HG03432 (cell line): Measurements from ENCODE around the gene SOX13.
"Not testable (repeated sequence)": the region's sequence is repeated elsewhere in the genome, so short reads cannot be mapped to it uniquely, and the experiment has no call there.

Experiments
- ATAC-seq: cut with Tn5 transposase; IDR thresholded peaks from one replicate; pipeline ENCODE4 v1.9.1; 2021; ENCODE audit warnings: mild to moderate bottlenecking, moderate library complexity; ENCODE audit not compliant: unreplicated experiment

SOX13 gene

DNA sequence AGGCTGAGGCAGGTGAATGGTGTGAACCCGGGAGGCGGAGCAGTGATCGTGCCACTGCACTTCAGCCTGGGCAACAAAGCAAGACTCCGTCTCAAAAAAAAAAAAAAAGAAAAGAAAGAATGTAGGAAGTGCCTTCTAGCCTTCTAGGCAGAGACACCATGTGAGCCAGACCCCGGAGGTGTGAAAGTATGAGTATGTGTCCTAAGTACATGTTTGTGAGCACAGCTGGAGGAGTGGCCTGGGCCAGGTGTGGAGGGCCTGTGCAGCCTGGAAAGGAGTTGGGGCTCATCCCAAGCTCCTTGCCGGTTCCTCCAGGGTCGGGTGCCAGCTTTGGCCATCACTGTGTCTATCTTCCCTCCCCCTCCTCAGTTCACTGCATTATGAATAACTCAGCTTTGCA is 13.0 kb downstream of the SOX13 start:
- ATAC-seq, result no peak

DNA sequence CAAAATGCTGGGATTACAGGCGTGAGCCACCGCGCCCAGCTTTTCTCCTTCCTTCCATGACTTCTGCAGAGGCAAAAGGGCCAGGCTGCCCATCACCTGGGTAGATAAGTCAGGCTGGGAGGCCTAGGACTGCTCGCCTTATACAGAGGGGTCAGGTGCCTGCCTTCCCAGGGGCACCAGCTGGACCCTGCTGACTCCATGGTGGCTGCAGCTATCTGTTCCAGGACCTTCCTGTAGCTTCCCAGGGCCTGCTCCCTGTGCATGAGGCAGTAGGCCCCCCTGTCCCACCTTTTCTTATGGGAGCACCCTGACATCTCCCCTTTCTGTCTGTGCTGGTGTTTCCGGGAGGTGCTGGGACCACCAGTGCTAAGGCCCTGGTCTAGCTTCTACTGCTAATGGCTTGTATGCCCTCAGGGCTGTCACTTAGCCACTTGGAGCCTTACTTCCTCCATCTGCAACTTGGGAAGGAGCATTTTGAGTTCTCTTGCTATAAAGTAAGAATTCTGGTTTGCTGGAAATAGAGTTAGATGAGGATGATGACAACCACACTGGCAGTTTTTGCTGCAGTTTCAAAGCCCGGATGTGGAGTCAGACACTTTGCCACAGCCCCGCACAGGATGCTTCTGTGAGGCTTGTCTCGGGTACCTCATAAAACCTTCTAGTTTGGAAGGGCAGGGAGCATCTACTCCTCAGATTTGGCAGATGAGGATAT is 14.4 kb downstream of the SOX13 start:
- ATAC-seq, result no peak

DNA sequence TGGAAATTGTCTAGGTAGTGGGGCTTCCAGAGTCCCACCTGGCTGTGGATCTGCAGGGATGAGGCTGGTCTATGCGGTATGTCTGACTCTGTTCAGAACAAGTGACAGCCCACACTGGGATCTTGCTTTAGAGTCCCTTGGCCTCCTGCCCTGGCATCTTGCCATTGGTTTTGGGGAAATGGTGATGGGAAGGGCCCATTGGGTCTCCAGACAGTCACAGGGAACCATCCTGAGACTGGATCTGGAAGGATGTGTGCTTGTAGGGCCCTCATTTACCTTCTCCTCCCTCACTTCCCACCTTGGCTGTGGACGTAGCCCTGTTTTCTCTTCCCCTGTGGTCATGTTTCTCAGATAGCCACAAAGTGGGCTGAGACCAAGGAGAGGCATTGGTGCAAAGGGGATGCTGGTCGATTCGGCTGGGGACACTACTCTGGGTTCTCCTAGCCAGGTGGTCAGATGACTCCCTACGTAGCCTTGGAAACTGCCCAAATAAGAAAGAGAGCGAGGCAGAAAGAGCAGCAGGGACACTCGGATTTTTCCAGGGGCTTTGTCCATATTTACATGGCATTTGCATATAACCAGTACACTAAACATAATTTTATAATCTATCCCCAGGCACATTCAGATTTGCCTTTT is 15.1 kb downstream of the SOX13 start:
- ATAC-seq, result no peak

DNA sequence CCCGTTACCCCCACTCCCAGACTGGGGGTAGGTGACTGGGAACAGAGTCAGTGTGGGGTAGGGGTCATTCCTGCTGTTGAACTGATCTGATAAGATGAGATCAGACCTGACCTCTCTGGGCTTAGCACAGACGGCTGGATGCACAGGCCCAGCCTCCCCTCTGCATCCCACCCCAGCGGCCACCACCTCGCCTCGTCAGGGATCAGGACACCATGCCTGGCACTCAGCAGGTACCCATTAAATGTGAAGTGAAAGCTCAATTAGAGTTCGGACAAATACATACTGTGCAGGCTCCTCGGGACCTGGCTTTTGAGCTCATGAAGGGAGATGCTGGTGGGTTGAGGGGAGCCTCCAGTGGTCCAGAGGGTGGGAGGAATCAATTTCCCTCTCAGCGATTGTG is 15.7 kb downstream of the SOX13 start:
- no peak for ATAC-seq

DNA sequence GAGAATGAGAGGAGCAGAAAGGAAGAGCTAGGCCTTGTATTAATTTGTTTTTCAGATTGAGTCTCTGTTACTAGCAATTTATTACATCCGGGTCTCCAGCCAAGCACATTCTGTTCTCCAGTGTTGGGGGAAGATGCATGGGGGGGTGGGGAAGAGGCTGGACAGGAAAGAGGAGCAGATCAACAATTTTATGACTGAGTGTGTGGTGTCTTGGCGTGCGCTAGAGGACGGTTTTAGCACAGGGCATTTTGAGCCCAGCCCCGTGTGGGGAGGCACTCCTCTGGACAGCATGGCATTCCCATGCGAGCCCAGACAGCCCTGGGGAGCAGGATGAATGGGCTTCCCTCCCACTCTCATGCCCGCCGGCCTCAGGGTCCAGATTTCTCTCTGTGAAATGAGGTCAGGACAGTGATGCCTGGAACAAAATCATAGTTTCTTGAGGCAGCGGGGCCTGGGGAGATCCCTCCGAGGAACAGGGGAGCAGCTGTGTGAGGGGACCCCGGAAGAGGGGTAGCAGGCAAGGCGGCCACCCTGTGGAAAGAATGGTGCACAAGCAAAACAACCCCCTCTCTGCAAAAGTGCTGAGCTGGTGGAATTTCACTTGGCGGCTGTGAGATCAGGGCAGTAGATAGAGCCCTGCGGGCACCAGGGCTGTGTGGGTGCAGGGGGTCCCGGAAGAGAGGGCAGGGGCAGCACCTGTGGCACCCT is 16.3 kb downstream of the SOX13 start:
- no peak for ATAC-seq

DNA sequence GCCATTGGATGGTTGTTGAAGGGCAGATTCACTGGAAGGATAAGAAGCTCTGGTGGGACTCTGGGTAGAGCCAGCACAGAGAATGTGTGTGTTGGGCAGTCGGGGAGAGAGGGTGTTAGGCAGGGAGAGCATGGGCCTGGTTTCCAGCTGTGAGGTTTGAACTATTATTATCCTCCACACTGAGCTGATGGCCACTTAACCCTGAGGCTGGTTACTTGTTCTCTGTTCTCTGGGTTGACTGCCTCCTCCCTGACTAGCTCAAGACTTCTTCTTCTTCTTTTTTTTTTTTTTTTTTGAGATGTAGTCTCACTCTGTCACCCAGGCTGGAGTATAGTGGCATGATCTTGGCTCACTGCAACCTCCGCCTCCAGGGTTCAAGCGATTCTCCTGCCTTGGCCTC is 17.2 kb downstream of the SOX13 start:
- ATAC-seq, result not testable (repeated sequence)

DNA sequence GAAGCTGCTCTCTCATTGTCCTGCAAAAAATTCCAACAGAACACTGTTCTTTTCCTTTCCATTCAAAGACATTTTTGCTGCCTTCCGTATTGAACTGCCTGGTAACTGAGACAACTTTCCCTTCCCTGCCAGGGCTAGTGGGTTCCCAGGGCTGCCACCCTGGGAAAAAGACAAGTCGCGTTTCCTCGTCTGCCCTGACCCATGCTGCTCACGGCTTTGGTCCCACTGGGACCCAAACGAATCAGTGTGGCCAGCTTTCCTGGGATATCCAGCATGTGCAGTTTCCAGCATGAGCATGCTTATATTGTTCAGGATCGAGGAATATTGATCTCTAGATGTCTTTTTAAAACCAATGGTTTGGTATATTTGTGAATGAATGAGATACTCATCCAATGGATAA is 18.2 kb downstream of the SOX13 start:
- no peak for ATAC-seq

DNA sequence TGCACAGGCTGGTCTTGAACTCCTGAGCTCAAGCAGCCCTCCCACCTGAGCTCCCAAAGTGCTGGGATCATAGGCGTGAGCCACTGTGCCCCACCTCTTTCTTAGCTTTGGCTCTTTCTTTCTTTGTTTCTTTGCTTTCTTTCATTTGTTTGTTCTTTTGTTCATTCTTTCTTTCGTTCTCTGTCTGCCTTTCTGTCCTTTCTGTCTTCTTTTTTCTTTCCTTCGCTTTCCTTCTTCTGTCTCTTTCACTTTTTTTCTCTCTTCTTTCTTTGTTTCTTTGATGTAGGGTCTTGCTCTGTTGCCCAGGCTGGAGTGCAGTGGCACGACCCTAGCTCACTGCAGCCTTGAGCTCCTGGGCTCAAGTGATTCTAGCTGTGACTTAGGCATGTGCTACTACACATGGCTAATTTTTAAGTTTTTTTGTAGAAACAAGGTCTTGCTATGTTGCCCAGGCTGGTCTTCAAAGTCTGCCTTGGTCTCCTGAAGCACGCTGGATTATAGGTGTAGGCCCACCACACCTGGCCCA is 18.9 kb downstream of the SOX13 start:
- no peak for ATAC-seq

DNA sequence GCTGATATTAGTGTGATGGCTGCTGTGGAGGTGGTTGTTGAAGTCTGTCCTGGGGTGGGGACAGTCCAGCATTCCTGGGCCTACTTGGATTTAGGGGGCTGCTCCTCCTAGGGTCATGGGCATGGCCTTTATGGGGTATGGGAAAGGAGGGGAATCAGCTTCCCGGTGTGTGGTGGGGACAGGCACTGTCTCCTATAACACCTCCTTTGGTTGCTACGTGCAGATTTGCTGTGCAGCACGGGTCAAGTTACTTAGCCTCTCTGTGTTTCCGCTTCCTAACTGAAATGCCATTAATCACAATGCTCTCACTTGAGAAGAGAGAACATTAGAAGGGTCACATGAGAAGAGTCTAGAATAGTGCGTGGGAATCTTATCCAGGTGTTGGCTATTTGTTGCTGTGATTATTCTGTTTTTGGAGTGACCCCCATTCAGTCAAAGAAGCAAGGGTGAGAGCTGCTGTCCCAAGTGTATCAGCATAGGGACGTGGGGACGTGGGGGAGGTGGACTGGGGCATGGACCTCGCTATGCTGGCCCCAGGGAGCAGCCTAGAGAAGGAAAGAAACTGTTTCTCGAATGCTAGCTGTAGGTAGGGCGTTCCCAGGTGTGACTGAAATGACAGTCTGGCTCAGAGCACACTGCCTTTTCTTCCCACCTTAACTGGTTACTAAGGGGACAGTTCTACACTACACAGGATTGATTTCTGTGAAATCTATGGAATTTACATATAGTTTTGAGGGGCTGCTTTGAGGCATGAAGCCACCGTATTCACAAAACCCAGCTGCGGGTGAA is 19.9 kb downstream of the SOX13 start:
- no peak for ATAC-seq

DNA sequence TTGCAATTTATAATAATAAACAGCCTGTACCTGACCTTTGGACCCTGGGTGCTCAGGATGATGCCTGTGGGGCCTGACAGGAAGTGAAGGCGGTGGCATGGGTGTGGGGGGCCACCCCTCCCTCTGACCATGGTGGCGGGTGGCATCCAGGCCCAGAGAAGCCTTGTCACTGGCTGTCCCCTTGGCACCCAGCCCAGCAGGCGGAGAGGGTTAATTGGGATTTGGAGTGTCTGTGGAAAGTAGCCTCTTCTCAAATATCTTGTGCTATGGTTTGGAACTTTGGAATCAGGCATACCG is 20.5 kb downstream of the SOX13 start:
- ATAC-seq, result no peak

DNA sequence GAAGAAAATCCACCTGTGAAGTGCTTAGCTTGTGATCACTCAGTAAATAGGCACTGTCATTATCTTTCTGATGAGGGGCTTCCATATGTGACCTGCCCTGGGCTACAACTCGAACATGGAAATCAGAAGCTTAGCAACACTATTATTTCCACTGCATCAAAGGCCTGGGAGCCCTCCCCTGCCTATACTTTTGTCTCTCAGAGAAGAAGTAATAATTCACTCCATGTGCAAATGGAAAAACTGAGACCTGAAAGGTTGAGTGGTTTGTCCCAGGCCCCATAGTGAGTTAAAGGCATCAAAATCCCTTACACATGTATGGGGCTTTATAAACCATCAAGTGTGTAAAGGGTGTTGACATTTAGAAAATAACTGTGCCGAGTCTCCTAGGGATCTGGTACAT is 20.9 kb downstream of the SOX13 start:
- ATAC-seq, result no peak

DNA sequence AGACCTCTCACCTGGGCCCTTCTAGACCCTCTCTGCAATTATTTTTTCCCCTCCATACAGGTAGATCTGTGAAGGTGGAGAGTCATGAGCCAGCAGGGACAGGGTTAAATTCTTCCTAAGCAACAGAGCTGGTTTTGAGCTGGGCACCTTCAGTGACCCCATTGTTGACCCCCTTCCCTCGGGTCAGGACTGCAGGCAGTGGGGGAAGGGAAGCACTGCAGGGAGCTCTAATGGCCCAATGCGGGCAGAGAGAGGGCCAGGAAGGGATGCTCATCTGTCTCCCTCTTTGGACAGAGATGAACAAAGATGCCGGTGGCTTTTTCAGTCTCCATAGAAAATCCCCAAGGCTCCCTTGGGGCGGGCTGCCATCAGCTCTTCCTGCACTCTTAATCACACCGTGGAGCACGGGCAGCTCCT is 21.4 kb downstream of the SOX13 start:
- ATAC-seq, result no peak

DNA sequence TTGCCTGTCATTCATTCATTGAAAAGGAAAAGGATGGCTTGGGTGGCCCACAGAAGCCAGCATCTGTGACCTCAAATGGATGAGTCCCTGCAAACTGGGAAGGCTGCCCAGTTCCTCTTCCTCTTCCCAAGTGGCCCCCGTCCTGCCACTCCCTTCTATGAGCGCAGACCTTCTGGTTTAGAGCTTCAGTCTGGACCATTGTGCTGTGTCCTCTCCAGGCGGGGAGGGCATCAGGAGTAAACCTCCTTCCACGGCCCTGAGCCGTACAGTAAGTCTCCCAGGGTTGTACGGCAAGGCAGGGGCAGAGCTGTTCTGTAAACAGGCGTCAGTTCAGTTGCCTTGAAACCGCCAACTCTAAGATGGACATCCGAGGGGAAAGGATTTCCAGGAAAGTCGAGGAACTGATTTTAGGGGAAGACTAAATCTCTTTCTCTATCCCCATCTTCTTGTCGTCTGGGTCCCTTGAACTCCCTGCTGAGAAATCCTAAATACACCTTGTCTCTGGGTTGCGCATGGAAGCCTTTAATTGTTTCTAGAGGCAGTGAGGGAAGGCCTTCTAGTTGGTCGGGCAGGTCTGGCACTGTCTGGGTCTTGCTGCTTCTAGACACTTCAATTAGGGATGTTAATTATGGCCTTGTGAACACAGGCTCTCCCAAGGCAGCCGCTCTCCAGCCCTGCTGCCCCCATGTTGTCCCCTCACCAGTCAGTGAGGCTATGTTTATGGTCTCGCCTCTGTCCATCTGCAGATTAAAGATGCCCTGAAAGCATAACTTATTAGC is 22.1 kb downstream of the SOX13 start:
- ATAC-seq, result no peak

DNA sequence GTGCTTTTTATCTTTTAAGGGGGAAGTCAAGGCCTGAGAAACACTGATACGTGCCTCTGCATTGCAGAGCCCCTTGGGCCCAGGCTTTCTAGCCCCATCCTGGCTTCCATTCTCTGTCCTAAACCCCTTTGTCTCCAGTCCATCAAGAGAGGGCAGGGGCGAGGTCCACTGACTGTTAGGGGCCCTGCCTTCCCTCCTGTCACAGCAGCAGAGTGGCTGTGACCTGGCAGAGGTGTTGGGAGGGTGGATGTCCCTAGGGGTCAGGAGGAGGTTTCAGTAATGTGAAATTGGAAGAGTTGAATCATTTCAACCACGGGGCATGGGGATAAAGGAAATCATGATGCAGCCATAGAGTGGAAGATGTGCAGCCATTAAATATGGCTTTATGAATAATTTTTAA is 24.0 kb downstream of the SOX13 start:
- ATAC-seq, result no peak

DNA sequence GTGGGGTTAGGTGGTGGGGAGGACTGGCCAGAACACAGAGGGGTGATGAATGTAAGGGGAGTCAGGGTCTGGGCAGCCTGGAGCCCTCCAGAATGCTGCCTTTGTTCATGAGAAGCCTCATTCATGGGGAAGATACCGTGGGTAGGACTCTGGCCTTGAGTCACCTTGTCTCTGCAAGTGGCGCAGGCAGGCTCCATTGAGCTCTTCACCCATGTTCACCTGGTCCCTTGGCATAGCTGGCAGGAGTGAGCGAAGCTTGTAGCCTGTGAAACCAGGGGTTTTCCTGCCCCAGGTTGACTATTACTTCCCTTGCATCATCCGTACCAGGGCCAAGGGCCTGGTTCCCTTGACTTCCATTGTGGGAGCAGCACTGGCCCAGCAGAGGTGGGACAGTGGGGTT is 25.8 kb downstream of the SOX13 start:
- ATAC-seq, result no peak

DNA sequence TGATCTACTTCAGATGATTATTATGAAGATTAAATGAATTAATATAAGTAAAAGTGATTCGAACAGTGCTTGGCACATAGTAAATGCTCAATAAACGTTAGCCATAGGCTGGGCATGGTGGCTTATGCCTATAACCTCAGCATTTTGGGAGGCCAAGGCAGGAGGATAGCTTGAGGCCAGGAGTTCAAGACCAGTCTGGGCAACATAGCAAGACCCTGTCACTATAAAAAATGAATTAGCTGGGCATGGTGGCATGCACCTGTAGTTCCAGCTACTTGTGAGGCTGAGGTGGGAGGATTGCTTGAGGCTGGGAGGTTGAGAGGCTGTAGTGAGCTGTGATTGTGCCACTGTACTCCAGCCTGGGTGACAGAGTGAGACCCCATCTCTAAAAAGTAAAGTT is 26.8 kb downstream of the SOX13 start:
- ATAC-seq, result not testable (repeated sequence)

DNA sequence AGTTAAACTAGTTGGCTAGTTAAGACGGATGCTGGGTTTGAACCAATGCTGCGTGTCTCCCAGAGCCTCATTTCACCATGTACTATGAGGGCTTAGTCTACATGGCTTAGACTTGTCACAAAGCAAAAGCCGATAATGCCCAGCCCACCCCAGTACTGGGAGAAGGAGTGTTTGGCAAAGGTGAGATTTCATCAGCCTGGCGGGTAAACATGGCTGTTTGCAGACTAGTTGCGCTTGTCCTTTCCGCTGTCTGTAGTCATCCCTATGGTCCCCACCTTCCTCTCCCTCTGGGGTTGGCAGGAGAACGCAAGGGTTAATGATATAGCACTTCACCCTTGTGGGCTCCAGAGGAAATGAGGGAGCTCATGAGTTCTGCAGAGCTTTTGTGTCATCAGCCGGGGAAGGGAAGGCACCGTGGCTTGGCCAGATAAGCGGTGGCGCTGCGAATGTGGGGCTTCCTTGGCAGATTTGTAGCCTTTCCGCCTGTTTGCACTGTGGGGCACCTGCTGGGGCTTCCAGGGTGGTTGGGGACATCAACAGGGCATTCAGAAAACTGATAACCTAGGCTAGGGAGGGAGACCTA is 29.2 kb downstream of the SOX13 start:
- ATAC-seq, result no peak

DNA sequence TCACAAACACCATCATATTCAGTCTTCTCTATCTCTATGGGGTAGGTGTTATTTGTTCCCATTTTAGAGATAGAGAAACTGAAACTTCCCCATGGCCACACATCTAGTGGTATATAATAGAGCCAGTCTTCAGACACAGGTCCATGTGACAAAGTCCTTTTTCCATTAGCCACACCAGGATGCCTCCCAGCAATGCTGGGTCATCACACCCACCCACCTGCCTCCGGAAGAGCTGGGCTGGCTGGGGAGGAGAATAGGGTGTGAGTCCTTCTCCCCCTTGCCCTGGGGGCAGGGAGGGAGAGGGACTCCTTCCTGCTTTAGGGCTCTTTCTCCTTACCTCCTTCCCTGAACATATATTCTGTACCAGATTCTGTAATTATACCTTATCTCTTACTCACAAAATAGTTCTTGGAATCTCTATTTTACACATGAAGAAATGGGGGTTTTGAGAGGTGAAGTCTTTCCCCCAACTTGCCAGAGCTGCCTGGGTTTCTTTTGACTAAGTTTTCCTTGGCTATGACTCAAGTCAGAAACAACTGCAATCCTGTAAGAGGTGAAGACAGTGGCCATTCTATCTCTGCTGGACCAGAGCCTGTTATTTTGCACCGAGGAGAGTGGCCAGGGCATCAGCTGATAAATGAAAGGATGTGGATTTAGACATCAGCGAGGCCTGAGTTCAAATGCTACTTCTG is 30.0 kb downstream of the SOX13 start:
- no peak for ATAC-seq

DNA sequence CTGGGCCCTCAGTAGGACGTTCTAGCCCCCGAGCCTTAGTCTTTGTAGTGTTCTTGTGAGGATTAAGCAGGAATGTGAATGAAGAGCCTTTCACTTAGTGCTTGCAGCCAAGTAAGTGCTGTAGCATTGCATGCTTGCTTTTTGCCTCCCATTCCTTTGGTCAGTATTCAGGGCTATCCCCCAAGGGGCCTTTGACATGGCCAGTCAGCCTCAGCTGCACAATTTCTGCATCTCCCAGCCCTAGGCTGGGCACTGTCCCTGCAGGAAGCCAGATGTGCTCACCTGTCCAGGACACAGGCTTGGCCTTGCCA is 30.5 kb downstream of the SOX13 start:
- ATAC-seq, result no peak
